ENCODE results near the gene ADAMTS15.

Gene ADAMTS15

GRCh38 chr11:130516554-130517505, 68.4 kb downstream of the ADAMTS15 start:
- DNase-seq: no peak

- no peak for DNase-seq
These were observed 69.8 kb downstream of the ADAMTS15 start for GRCh38 chr11:130518164-130518680.

- DNase-seq: no peak
These were observed 70.9 kb downstream of the ADAMTS15 start for GRCh38 chr11:130519128-130519932.

GRCh38 chr11:130520271-130520671, 71.8 kb downstream of the ADAMTS15 start:
- DNase-seq: no peak

- DNase-seq: no peak
These were observed 74.0 kb downstream of the ADAMTS15 start for GRCh38 chr11:130522284-130522961.

- DNase-seq: no peak
These were observed 74.7 kb downstream of the ADAMTS15 start for GRCh38 chr11:130523166-130523565.

- DNase-seq: no peak
These were observed 75.2 kb downstream of the ADAMTS15 start for GRCh38 chr11:130523609-130524008.

GRCh38 chr11:130524132-130524790, 75.8 kb downstream of the ADAMTS15 start:
- DNase-seq: no peak

- no peak for DNase-seq
These were observed 76.9 kb downstream of the ADAMTS15 start for GRCh38 chr11:130525307-130525706.

Data from activated effector memory CD4-positive, alpha-beta T cell treated with Interleukin-2 at 50 U/mL for 16 hours (primary cell).